Inferior parietal cortex (tissue), 1 donor: ENCODE results near the gene RPTOR.
A peak's percentile ranks its signal among the peaks of the same experiment; 100 is the strongest.

Source experiments
- DNase-seq: peaks from one replicate; pipeline ENCODE4 v3.0.0-alpha.2; 2016; ENCODE audit errors: extremely low spot score

Gene RPTOR

DNA sequence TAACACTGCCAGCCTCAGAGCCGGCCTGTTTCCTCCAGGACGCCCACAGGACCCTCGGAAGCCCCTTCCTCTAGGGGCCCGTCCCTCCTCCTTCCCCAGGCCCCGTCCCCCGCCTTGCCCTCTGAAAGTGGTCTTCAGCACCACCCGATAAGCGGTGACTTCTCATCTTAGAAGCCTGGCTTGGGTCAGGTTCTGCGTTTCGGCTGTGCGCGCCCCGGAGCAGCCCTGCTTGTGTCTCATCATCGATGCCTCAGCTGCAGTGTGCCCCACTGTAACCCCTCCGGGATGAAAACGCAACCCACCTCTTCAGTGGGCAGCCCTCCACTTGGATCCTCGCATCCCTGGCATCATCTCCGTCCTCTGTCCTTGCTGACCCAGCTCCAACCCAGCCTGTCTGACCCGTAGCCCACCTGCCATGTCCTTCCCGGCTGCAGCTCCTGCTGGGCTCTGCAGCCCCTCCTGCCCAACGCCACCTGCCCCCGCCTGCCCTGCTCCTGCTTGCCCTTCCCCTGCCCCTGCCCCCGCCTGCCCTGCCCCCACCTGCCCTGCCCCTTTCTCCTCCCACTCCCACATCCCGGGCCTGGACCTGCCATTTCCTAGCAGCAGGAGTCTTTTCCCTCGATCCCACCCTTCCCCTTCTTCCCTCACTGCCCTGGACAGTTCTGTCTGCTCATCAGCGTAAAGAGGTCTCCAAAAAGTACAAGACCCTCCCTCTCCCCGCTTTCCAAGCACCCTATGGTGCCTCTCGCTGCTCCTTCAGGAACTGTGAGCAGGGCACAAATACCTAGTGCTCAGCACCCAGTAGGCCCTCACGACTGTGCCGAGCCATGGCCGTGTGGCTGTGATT lies 334.5 kb downstream of the RPTOR start:
- DNase-seq, result no peak

DNA sequence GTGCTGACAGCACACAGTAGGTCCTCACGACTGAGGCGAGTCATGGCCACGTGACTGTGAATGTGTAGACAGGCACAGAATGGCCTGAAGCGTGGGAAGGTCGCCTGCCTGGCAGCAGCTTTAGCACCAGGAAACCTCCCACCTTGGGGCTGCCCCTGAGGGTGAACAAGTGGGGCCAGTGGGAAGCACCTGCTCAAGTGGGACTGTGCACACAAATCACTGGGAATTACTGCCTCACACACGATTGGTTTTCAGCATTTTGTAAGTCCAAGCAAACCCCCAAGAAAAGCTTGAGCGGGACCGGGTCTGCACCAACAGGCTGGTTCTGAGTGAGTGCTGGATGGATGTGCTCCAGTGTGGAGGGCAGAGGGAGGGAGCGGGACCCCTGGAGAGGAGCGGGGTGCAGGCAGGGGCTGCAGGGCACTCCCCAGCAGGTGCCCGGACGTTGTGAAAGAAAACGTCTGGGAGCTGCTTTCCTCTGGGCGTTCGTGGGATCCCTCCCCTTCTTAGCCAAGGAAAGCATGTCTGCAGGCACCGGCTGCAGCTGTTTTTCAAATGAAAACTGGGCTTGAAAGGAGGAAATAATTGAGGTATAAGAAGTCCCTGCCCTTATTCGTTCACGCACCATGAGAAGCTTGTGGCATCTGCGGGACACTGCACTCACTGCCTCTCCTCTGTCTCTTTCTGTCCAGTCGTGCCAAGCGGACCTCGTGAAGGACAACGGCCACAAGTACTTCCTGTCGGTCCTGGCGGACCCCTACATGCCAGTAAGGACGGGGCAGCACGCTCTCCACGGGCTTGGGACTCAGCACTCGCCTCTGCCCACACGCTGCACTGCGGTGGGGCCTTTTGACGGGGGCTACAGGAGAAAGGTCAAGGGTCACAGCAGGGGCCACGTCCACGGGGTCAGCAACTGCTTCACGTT lies 335.3 kb downstream of the RPTOR start:
- DNase-seq, result no peak

DNA sequence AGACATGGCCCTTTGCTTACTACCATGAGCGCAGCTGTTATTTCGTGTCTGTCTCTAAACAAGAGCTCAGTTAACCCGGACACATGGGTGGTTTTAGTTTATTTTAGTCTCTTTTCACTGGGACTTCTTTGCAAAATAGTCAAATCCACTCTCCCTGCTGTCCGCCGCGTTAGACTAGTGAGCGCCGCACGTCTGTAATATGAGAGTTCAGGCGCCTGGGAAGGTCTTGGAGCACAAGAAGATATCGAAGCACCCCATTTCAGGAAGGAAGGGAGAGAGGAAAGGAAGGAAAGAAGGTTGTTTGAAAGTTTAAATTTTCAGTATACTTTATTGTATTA lies 336.0 kb downstream of the RPTOR start:
- no peak for DNase-seq

DNA sequence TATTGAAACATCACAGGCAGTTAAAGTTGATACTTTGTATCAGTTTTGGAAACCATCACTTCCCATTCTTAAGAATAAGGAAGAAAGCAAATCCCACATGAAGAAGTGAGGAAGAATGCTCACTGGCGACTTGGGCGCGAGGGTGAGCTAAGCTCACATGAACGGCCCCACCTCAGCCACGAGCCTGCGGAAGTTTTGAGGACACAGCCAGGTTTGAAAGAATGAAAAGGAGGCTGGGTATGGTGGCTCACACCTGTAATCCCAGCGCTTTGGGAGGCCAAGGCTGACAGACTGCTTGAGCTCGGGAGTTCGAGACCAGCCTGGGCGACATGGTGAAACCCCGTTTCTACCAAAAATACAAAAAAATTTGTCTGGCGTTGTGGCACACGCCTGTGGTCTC lies 336.7 kb downstream of the RPTOR start:
- no peak for DNase-seq

DNA sequence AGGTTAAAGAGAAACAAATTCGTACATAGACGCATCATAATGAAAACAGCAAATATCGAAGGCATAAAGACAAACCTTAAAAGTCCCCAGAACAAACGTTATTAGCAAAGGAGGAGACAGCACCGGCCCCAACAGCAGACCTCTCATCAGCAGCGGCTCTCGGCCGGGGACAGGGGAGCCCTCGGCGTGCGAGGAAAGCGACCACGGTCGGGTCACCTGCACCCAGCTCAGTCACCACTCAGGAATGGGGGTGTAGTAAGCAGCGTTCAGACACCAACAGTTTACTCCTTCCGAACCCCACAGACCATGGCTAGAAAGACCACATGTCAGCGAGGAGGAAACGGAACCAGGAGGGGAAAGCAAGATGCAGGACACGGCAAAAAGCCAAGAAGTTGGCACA lies 337.7 kb downstream of the RPTOR start:
- DNase-seq, result no peak

DNA sequence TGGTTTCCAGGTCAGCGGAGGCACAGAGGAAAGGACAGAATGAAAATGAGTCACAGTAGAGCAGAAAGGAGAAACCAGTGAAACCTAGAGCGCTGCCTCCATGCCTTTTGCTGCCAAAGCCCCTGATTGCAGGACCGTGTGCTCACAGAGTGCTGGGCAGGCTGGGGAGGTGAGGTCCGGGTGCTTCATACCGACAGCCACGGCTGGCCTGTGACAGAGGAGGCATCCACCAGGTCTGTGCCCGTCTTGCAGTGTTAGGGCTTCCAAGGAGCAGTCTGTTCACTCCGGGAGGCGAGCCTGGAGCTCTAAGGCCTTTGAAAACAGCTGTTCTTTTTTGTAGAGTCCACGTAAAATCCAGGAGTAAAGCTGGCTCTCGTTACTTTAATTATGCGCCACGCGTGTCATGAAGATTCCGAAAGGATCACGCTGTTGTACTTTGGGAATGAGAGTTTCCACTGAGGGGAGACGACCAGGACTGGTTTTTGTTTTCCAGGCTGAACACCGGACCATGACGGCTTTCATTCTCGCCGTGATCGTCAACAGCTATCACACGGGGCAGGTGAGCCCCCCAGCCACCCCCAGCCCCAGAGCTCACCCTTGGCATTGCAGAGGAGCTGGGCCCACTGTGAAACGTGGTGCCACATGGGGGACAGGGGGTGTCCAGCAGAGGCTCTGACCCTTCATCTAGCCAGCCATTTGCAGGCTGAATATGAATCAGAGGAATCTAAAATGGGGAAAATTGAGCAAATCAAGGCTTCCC lies 338.5 kb downstream of the RPTOR start:
- DNase-seq, result no peak

DNA sequence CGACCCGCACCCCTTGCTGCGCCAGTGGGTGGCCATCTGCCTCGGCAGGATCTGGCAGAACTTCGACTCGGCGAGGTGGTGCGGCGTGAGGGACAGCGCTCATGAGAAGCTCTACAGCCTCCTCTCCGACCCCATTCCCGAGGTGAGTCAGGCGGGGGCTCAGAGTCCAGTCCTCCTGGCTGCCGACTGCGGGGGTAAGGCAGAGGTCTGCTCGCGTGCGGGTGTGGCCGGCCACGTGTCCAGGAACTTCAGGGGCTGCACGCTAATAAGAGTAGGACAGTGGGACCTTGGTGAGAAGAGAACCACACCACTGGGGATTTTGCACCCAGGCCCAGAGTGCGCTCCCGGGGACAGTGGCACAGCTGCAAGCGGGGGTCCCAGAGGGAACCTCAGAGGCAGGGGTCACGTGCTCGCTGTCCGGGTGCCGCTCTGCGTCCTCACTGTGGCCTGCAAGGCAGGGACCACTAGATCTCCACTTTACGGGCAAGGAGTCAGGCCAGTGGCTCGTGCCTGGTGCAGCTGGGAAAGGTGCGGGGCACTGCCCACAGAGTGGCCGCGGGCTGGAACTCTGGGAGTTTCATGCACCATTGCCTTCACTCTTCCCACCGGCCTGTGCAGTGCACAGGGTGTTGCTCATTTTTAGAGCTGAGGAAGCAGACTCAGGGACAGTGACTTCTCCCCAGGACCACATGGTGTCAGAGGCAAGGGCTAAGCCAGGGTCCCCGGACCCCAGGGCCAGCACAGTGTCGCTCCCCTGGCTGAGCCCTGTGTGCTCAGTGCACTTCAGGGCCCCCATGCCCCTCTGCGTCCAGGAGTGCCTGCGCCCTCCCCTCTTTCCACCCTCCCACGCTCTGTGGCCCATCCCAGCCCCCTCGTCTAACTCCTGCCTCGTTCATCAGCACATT lies 339.4 kb downstream of the RPTOR start:
- DNase-seq, result no peak

DNA sequence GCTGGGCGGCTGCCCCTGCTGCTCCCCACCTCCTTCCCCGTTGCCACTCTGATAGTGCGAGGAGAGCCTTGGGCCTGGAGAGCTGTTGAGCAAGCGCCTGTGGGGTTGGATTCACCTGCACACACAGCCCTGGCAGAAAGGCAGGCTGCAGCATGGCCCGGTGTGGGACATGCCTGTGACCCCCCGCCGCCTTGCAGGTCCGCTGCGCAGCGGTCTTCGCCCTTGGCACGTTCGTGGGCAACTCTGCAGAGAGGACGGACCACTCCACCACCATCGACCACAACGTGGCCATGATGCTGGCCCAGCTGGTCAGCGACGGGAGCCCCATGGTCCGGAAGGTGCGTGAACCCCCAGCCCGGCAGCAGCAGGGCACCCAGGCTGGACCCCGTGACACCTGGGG lies 340.2 kb downstream of the RPTOR start:
- DNase-seq, result no peak

DNA sequence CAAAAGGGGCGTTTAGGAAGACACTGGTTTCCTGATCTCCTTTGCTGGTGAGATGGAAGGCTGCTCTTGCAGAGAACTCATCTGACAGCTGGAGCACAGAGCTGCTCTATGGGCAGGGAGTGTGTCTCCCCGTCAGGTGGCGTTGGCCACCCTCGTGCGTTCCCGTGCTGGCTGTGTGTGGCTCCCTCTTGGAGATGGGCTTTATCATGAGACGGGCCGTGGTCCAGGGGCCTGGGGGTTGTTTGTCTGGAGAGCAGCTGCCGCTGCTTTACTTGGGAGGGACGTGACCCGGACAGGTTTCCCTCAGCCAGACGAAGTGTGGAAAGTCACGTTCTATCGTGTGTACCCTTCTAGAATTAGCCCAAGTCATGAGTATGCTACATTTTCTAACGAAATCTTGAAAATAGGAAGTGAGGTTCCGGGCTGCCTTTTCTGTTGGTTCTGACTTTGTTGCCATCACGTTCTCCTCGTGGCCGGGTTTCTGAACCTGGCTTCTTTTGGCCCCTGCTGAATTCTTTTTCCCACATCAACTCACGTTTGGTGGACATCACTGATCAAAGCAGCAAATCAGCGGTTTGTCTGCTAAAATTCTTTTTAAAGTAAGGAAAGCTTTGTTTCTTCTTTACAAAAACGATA lies 341.4 kb downstream of the RPTOR start:
- no peak for DNase-seq

DNA sequence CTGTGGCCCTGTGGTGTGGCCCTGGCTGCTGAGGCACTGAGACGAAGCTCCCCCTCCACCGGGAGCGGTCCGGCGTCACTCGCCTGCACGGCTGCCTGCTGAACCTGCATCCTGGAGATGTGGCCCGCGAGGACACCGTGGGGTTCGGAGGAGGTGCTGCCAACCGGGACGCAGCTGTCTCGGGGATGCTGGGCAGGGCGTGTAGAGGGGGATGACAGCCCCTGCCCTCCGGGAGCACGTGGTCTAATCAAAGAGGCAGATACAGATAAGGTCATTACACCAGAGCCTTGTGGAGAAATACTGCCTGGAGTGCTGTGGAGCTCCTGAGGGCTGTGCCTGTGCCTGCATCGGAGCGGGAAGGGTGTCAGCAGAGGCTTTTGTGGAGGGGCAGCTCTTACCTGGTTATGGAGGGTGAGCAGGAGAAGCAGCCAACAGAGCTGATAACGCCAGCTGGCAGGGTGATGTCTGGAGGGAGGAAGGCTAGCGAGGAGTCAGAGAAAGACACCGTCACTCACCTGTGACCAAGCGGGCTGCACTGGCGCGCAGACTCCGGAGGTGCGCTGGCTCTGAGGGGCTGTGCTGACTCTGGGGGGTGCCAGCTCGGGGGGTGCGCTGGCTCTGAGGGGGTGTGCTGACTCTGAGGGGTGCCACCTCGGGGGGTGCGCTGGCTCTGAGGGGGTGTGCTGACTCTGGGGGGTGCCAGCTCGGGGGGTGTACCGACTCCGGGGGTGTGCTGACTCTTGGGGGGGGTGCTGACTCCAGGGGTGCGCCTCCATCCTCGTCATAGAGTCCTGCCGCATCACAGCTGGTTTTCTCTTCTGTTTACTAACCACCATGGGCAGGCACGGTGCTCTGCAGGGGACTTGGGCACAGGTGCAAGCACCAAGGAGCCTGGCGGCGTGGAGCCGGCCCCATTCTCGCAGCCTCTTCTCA lies 342.3 kb downstream of the RPTOR start:
- no peak for DNase-seq

DNA sequence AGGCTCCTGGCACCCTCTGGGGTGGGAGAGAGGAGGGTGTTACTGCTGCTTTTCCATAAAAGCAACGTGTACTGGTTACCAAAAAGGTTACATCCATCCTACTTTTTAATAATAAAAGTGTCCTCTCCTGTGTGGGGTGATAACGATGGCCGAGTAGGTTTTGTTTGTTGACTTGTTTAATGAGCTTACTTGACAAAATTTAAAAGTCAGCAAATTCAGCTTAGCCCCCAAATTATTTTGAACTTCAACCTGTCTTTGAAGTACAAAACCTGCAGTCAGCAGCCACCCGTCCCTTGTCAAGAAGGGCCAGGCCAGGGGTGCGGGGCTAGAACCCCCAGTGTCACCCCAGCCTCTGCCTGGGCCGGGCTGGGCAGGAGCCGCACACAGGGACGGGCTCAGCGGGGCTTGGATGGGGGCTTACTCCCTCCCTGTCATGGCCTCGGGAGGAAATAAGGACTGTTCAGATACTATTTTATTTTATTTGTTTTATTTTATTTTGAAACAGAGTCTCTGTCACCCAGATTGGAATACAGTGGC lies 343.1 kb downstream of the RPTOR start:
- no peak for DNase-seq

DNA sequence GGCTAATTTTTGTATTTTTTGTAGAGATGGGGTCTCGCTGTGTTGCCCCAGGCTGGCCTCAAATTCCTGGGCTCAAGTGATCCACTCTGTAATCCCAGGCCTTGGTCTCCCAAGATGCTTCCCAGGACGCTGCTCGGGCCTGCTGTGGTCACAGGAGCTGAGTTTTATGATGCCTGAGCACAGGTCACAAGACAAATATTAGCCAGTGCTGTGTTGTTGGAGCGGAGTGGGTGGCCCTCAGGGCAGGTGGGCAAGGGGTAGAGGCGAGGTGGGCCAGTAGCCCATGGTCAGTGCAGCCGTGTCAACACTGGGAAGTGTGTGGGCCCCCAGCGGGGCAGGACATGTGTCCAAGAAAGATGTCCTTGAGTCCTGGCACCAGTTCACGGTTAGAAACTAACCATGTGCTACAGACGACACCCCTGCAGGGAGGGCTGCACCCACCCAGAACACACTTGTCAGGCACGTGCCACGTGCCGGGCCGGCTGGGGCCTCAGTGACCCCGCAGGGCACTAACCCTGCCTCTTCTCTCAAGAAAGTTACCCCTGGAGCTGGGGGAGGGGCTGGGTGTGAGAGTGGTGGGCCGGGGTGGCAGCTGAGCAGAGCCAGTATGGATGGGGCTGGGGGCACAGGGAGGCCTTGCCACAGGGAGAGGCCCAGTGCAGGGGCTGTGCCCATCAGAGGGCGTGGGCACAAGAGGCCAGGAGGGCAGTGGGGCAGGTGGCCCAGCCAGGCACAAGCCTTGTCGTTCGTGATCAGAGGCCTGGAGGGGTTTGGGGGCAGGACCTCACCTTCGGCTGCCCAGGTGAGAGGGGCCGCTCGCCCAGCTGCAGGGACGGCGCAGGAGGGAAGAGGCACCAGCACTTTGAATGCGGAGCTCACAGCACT lies 343.9 kb downstream of the RPTOR start:
- DNase-seq, result no peak

DNA sequence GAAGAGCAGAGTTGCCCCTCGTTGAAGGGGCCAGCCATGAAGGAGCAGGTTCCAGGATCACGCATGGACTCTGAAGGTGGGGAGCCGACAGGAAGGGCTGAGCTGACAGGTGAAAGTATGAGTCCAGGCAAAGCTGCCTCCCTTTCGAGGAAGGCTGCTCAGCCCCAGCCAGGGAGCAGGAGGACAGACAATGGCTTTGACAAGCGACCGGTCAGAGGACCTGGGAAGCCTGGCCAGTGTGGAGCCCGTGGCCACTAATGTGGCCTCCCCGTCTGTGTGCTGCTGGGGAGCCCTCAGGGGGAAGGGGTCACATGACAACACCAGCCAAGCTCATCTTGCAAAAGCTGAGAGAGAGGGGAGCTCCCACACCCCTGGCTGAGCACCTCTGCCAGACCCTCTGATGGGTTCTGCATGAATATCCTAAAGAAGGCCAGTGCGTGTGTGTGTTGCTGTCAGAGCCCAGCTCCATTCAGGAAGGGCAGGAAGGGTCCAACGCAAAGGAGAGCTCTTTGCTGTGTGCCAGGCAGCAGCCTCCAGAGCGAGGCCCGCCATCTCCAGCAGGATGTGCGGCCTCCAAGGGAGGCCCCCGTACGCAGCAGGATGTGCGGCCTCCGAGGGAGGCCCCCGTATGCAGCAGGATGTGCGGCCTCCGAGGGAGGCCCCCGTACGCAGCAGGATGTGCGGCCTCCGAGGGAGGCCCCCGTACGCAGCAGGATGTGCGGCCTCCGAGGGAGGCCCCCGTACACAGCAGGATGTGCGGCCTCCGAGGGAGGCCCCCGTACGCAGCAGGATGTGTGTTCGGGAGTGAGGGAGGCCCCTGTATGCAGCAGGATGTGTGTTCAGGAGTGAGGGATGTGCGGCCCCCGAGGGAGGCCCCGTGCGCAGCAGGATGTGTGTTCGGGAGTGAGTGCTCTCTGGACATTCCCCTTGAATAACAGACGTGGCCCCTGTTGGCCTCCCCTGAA lies 344.9 kb downstream of the RPTOR start:
- DNase-seq, result no peak

DNA sequence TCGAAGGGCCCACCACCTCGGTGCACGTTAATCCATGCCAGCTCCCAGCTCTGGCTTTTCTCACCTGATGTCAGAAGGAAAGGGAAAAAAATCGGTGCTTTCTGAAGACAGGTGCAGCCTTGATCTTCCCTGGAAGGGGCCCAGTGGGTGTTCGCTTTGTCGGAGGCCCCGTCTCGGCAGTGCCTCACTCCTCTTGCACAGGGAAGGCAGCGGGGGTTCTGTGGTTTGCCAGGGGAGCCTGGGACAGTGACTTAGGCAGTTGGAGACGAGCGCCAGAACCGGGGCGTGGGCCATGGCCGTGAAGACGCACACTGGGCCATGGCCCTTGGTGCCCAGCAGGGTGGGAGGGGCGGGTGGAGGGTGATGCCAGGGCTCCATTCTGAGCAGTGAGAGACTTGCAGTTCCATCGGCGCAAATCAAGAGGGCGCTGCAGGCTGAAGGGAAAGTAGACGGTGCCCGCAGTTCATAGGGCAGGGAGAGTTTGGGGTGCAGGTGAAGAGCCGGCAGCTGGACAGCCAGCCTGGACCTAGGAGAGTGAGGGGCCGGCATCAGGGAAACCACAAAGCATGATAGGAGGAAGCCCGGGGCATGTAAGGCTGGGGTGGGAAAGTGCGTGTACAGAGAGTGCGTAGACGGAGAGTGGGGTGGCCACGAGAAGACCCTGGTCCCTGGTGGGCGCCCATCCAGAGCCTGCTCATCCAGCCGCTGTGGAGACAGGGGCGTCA lies 345.7 kb downstream of the RPTOR start:
- DNase-seq, result no peak

DNA sequence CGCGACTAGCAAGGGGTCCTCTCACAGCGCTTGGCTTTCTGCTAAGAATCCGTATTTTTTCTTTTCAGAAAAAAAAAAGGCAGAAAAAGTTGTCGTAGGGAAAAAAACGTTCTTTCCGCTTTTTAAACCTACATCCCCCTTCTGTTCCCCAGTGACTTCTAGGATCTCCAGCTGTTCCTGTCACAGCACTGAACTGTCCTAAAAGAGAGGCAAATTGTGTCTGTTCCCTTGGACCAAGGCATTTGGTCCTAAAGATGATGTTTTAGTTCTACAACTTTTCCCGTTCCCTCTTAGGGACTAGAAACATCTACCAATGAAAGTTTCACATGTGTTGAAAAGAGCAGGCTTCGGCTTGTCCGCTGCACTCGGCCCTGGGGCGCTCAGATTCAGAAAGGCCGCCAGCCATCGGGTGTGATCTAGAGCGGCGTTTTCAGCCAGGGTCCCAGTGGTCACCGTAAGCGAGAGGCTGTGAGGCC lies 346.3 kb downstream of the RPTOR start:
- no peak for DNase-seq

DNA sequence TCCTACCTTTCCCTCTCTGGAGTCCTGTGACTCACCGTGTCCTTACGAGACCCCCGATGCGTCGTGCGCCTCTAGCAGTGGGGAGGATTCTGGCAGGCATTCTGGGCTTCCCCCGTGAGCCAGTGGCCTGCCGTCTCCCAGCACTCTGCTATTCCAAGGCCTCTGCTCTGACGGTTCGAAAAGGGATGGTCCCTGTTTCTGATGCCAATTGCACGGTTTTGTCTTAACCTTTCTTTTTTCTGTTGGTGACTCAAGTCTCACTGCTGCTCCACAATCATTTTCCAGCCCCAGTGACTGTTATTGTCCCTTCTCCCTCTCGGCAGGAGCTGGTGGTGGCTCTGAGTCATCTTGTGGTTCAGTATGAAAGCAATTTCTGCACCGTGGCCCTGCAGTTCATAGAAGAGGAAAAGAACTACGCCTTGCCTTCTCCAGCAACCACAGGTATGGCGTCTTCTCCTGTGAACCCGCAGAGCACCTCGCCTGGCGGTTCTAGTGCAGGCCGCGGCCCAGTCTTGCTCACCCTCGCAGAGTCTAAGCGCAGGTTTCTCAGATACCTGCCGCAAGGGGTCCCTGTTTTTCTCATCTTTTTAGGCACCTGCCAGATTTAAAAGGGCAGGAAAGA lies 346.9 kb downstream of the RPTOR start:
- DNase-seq, result peak; percentile 25
